IMR-90 (cell line): Measurements from ENCODE around the gene RHO. TPM values are rescaled to one million over a fixed set of nuclear protein-coding genes. Genes with fewer than 3 reads are reported as not detected.
A peak's percentile ranks its signal among the peaks of the same experiment; 100 is the strongest.

ENCODE experiments used
- ATAC-seq: fragments of 200-7000 bp; cut with Tn5 transposase; 2 replicates; pipeline ENCODE4 v1.9.1; 2020; ENCODE audit warnings: low read depth, mild to moderate bottlenecking, moderate library complexity
- BruUV-seq: library from RNA; stranded (reverse); fragments of 400-500 nt; replicated peaks from 2 replicates; lab custom pipeline; 2021; lab: Mats Ljungman, UMichigan
- CTCF ChIA-PET: fragments of 300-600 bp; formaldehyde crosslinking; extraction: SDS; loops from one replicate; lab custom pipeline; 2021; ENCODE audit warnings: antibody characterized with exemption; lab: Yijun Ruan, JAX
- POLR2A ChIA-PET: fragments of 300-600 bp; sonication (Branson Sonifier 250); formaldehyde crosslinking; loops from one replicate; lab custom pipeline; 2022; ENCODE audit warnings: antibody characterized with exemption; ENCODE audit not compliant: unreplicated experiment; lab: Charles Lee
- DNase-seq: peaks from one replicate; pipeline ENCODE4 v3.0.0; 2013
- H2AFZ ChIP-seq: replicated peaks from 2 replicates; pipeline ENCODE3; 2013; ENCODE audit warnings: low read length, mild to moderate bottlenecking; ENCODE audit not compliant: poor library complexity
- H2AK5ac ChIP-seq: 2 replicates; pipeline ENCODE4 v1.6.1; 2013; ENCODE audit warnings: low read depth, low read length, inconsistent platforms
- H2AK9ac ChIP-seq: replicated peaks from 2 replicates; pipeline ENCODE3; 2013; ENCODE audit warnings: mild to moderate bottlenecking, low read depth, low read length, moderate library complexity; ENCODE audit not compliant: poor library complexity
- H2BK120ac ChIP-seq: 2 replicates; pipeline ENCODE4 v1.6.1; 2013; ENCODE audit warnings: low read depth, low read length, inconsistent platforms
- H2BK15ac ChIP-seq: 3 replicates; pipeline ENCODE4 v1.6.1; 2013; ENCODE audit warnings: low read depth, low read length, inconsistent platforms
- H2BK20ac ChIP-seq: 2 replicates; pipeline ENCODE4 v1.6.1; 2013; ENCODE audit warnings: low read depth, mild to moderate bottlenecking, inconsistent platforms, low read length, moderate library complexity
- H2BK5ac ChIP-seq: 2 replicates; pipeline ENCODE4 v1.6.1; 2013; ENCODE audit warnings: mild to moderate bottlenecking, low read depth, low read length, inconsistent platforms; ENCODE audit not compliant: poor library complexity, severe bottlenecking
- H3K14ac ChIP-seq: replicated peaks from 2 replicates; pipeline ENCODE4 v1.6.1; 2013; ENCODE audit warnings: low read depth, low read length, inconsistent platforms
- H3K18ac ChIP-seq: 2 replicates; pipeline ENCODE4 v1.6.1; 2013; ENCODE audit warnings: low read depth, low read length, control low read depth
- H3K23ac ChIP-seq: 2 replicates; pipeline ENCODE4 v1.6.1; 2013; ENCODE audit warnings: low read depth, low read length, inconsistent platforms
- H3K27ac ChIP-seq: 2 replicates; pipeline ENCODE4 v1.5.1; 2013; ENCODE audit warnings: mild to moderate bottlenecking, control low read depth, low read length; ENCODE audit not compliant: insufficient read depth
- H3K27me3 ChIP-seq: 2 replicates; pipeline ENCODE4 v1.6.1; 2013; ENCODE audit warnings: low read length; ENCODE audit not compliant: control insufficient read depth, insufficient read depth
- H3K36me3 ChIP-seq: 2 replicates; pipeline ENCODE4 v1.6.1; 2013; ENCODE audit warnings: low read length, mixed read lengths; ENCODE audit not compliant: control insufficient read depth, insufficient read depth
- H3K4ac ChIP-seq: 2 replicates; pipeline ENCODE4 v1.6.1; 2013; ENCODE audit warnings: low read depth, low read length, inconsistent platforms
- H3K4me1 ChIP-seq: 2 replicates; pipeline ENCODE4 v1.6.1; 2013; ENCODE audit warnings: low read length, mixed read lengths; ENCODE audit not compliant: control insufficient read depth, insufficient read depth
- H3K4me2 ChIP-seq: 2 replicates; pipeline ENCODE4 v1.6.1; 2013; ENCODE audit warnings: low read depth, mild to moderate bottlenecking, control low read depth, low read length, moderate library complexity
- H3K4me3 ChIP-seq: 2 replicates; pipeline ENCODE4 v1.5.1; 2013; ENCODE audit warnings: low read depth, mild to moderate bottlenecking, control low read depth, low read length, moderate library complexity; ENCODE audit not compliant: insufficient read depth
- H3K56ac ChIP-seq: 2 replicates; pipeline ENCODE4 v1.6.1; 2013; ENCODE audit warnings: low read length, inconsistent platforms; ENCODE audit not compliant: insufficient read depth; ENCODE audit errors: extremely low read depth
- H3K79me1 ChIP-seq, 2 experiments: 2 replicates each; pipeline ENCODE4 v1.6.1; 2013; ENCODE audit warnings: low read length in 2 of 2, inconsistent platforms in 1 of 2, low read depth in 1 of 2
- H3K9ac ChIP-seq: 2 replicates; pipeline ENCODE4 v1.6.1; 2013; ENCODE audit warnings: low read depth, low read length, control low read depth
- H3K9me1 ChIP-seq: 2 replicates; pipeline ENCODE4 v1.6.1; 2013; ENCODE audit warnings: low read length, inconsistent platforms; ENCODE audit not compliant: insufficient read depth
- H3K9me3 ChIP-seq: 2 replicates; pipeline ENCODE4 v1.6.1; 2013; ENCODE audit warnings: low read length; ENCODE audit not compliant: control insufficient read depth, insufficient read depth
- H4K20me1 ChIP-seq: 2 replicates; pipeline ENCODE4 v1.6.1; 2013; ENCODE audit warnings: low read length, inconsistent platforms; ENCODE audit not compliant: insufficient read depth
- H4K5ac ChIP-seq: 2 replicates; pipeline ENCODE4 v1.6.1; 2013; ENCODE audit warnings: mild to moderate bottlenecking, low read depth, low read length, control low read depth
- H4K8ac ChIP-seq, 2 experiments: 2 replicates each; pipeline ENCODE4 v1.6.1; 2013; ENCODE audit warnings: low read depth in 2 of 2, low read length in 2 of 2, control low read depth in 1 of 2, inconsistent platforms in 1 of 2
- H4K91ac ChIP-seq: 2 replicates; pipeline ENCODE4 v1.6.1; 2013; ENCODE audit warnings: low read depth, low read length, inconsistent platforms; ENCODE audit not compliant: insufficient read depth
- CTCF ChIP-seq: conservative IDR thresholded peaks from 2 replicates; pipeline ENCODE4 v1.5.1; 2012; ENCODE audit warnings: mild to moderate bottlenecking, low read depth, low read length, improper control_type of control experiment
- RAD21 ChIP-seq: IDR thresholded peaks from 2 replicates; pipeline ENCODE4 v1.6.1; 2012; ENCODE audit warnings: low read length, improper control_type of control experiment
- SMC3 ChIP-seq: fragments of 150-350 bp; IDR thresholded peaks from 2 replicates; pipeline ENCODE4 v1.6.1; 2016; ENCODE audit warnings: low read depth, mild to moderate bottlenecking, antibody characterized with exemption, low read length, moderate library complexity
- USF2 ChIP-seq: fragments of 150-350 bp; IDR thresholded peaks from 2 replicates; pipeline ENCODE4 v1.6.1; 2017; ENCODE audit warnings: mild to moderate bottlenecking, antibody characterized with exemption, low read length, low read depth
- WGBS, 2 experiments: methylation state at CpG; one replicate each; pipeline versions ENCODE4 v1.1.5 to v1.1.7; 2013; ENCODE audit warnings: missing lambda C conversion rate in 2 of 2; ENCODE audit not compliant: insufficient read length in 1 of 2; ENCODE audit errors: extremely low coverage in 2 of 2; 5-methylcytosine and 5-hydroxymethylcytosine counted together
- dilution Hi-C: fragments of 300-500 bp; cut with HindIII; formaldehyde crosslinking; loops from one replicate; pipeline ENCODE4 v1.14.3; 2018; ENCODE audit warnings: low sequenced_read_pairs; ENCODE audit not compliant: unreplicated experiment
- in situ Hi-C: fragments of 300-500 bp; cut with MboI; formaldehyde crosslinking; loops from 3 replicates; pipeline ENCODE4 v1.14.3; 2019; ENCODE audit warnings: low sequenced_read_pairs, inconsistent platforms, mixed read lengths
- intact Hi-C: fragments of 100-400 bp; cut with micrococcal nuclease; formaldehyde crosslinking; loops from 2 replicates; pipeline ENCODE4 v1.10.0; 2022
- polyA plus RNA-seq, 3 experiments: library from polyadenylated mRNA; depleted of rRNA; stranded (reverse); fragments of >200 nt; gene quantifications; 2 replicates each; pipeline ENCODE4 v1.2.3, GENCODE V29; 2012; ENCODE audit warnings: low replicate concordance in 1 of 3
- total RNA-seq: library from RNA; depleted of rRNA; stranded (reverse); fragments of >200 nt; gene quantifications from 2 replicates; pipeline ENCODE4 v1.2.3, GENCODE V29; 2012

Gene RHO
- total and polyA plus RNA-seq, 2 of the 4 experiments (the other 2 are of a cell fraction): not detected

- no TSS peak for BruUV-seq
- H3K79me1 ChIP-seq: no peaks in the 10 kb centered on the region
- peaks cover 9% of the 10 kb centered on the region for H4K20me1 ChIP-seq
- H3K4me3 ChIP-seq: no peak overlapping the region
- H2AFZ ChIP-seq: no peak overlapping the region
- DNase-seq: no peak
- WGBS, 2 experiments: no CpG with 5 or more reads among the region's 1 CpG
- H3K14ac ChIP-seq: no peak overlapping the region
- H3K9ac ChIP-seq: no peak overlapping the region
- no peak overlapping the region for H3K56ac ChIP-seq
- H2BK15ac ChIP-seq: no peak overlapping the region
- no peak for ATAC-seq
- H3K18ac ChIP-seq: no peak overlapping the region
- H3K4me2 ChIP-seq: no peak overlapping the region
- no peaks in the 10 kb centered on the region for H3K27me3 ChIP-seq
- in situ Hi-C loops: loop anchor here (5.0 kb wide), 1 partner anchor 95 kb away; no protein-coding TSS in a partner anchor
- H3K23ac ChIP-seq: no peak overlapping the region
- H4K5ac ChIP-seq: no peak overlapping the region
- intact Hi-C loops: no loop called here
- no peak overlapping the region for H2BK120ac ChIP-seq
- H2BK20ac ChIP-seq: no peak overlapping the region
- H3K4ac ChIP-seq: no peak overlapping the region
- no peak overlapping the region for H2AK5ac ChIP-seq
- ChIA-PET CTCF (no interaction called here), POLR2A (no interaction called here)
- peaks cover 22% of the 10 kb centered on the region for H3K4me1 ChIP-seq
- TF ChIP-seq USF2 (no peak), RAD21 (no peak), SMC3 (no peak), CTCF (peak; percentile 19; the same call in 1 of the 2 replicates)
- peaks cover 20% of the 10 kb centered on the region for H3K9me1 ChIP-seq
- no peak overlapping the region for H4K91ac ChIP-seq
- H3K9me3 ChIP-seq: no peaks in the 10 kb centered on the region
- H3K27ac ChIP-seq: no peak overlapping the region
- dilution Hi-C loops: no loop called here
- H4K8ac ChIP-seq: no peak overlapping the region
- no peak overlapping the region for H2AK9ac ChIP-seq
- peaks cover 13% of the 10 kb centered on the region; the same call in 1 of the 2 replicates for H3K36me3 ChIP-seq
- no peak overlapping the region for H2BK5ac ChIP-seq
Measured at GRCh38 chr3:129482721-129483120, 45.7 kb upstream of the RHO start.
